HEK293T (cell line): Measurements from ENCODE around the gene RGCC.
"Not testable (repeated sequence)": the region's sequence is repeated elsewhere in the genome, so short reads cannot be mapped to it uniquely, and the experiment has no call there.

Experiments
- CTCF ChIA-PET: fragments of 350-600 bp; formaldehyde crosslinking; extraction: SDS; loops from one replicate; lab custom pipeline; 2021; ENCODE audit warnings: antibody characterized with exemption, inconsistent platforms; lab: Yijun Ruan, JAX
- POLR2A ChIA-PET: fragments of 350-600 bp; formaldehyde crosslinking; extraction: SDS; loops from one replicate; lab custom pipeline; 2020; ENCODE audit warnings: antibody characterized with exemption, inconsistent platforms; lab: Yijun Ruan, JAX
- DNase-seq: peaks from one replicate; pipeline ENCODE4 v3.0.0; 2012; ENCODE audit warnings: mixed read lengths; ENCODE audit errors: extremely low spot score
- ARNT ChIP-seq: fragments of 450-650 bp; IDR thresholded peaks from 2 replicates; pipeline ENCODE4 v1.6.1; 2017; ENCODE audit warnings: mild to moderate bottlenecking
- BHLHE40 ChIP-seq: fragments of 450-650 bp; IDR thresholded peaks from 2 replicates; pipeline ENCODE4 v1.6.1; 2016; ENCODE audit warnings: mild to moderate bottlenecking, moderate library complexity, borderline replicate concordance
- CTBP1 ChIP-seq: fragments of 450-650 bp; IDR thresholded peaks from 2 replicates; pipeline ENCODE4 v1.6.1; 2016; ENCODE audit warnings: borderline replicate concordance
- ELF4 ChIP-seq: fragments of 450-650 bp; IDR thresholded peaks from 2 replicates; pipeline ENCODE4 v1.6.1; 2017; ENCODE audit warnings: antibody characterized with exemption
- FOXA1 ChIP-seq: fragments of 450-650 bp; IDR thresholded peaks from 2 replicates; pipeline ENCODE4 v1.6.1; 2016; ENCODE audit warnings: mild to moderate bottlenecking
- FOXK2 ChIP-seq: fragments of 450-650 bp; IDR thresholded peaks from 2 replicates; pipeline ENCODE4 v1.6.1; 2016; ENCODE audit warnings: mild to moderate bottlenecking
- FOXM1 ChIP-seq: fragments of 450-650 bp; IDR thresholded peaks from 2 replicates; pipeline ENCODE4 v1.6.1; 2017; ENCODE audit warnings: mild to moderate bottlenecking, borderline replicate concordance
- HDGF ChIP-seq: fragments of 450-650 bp; IDR thresholded peaks from 2 replicates; pipeline ENCODE4 v1.6.1; 2017; ENCODE audit warnings: antibody characterized with exemption, borderline replicate concordance
- L3MBTL2 ChIP-seq: fragments of 450-650 bp; conservative IDR thresholded peaks from 2 replicates; pipeline ENCODE4 v1.6.1; 2016; ENCODE audit warnings: mild to moderate bottlenecking
- LEF1 ChIP-seq: fragments of 450-650 bp; IDR thresholded peaks from 2 replicates; pipeline ENCODE4 v1.6.1; 2017; ENCODE audit warnings: mild to moderate bottlenecking, borderline replicate concordance
- NFRKB ChIP-seq: fragments of 450-650 bp; IDR thresholded peaks from 2 replicates; pipeline ENCODE4 v1.6.1; 2016; ENCODE audit warnings: mild to moderate bottlenecking, moderate library complexity
- SP1 ChIP-seq: fragments of 450-650 bp; IDR thresholded peaks from 2 replicates; pipeline ENCODE4 v1.6.1; 2017
- SUZ12 ChIP-seq: fragments of 450-650 bp; IDR thresholded peaks from 2 replicates; pipeline ENCODE4 v1.6.1; 2016; ENCODE audit warnings: mild to moderate bottlenecking
- TARDBP ChIP-seq: fragments of 450-650 bp; IDR thresholded peaks from 2 replicates; pipeline ENCODE4 v1.6.1; 2016
- ZNF384 ChIP-seq: fragments of 450-650 bp; IDR thresholded peaks from 2 replicates; pipeline ENCODE4 v1.6.1; 2016
- TF ChIP-seq, protein P1 (sequence below): fragments of 450-650 bp; IDR thresholded peaks from 2 replicates; pipeline ENCODE4 v1.6.1; 2016

Gene RGCC

DNA sequence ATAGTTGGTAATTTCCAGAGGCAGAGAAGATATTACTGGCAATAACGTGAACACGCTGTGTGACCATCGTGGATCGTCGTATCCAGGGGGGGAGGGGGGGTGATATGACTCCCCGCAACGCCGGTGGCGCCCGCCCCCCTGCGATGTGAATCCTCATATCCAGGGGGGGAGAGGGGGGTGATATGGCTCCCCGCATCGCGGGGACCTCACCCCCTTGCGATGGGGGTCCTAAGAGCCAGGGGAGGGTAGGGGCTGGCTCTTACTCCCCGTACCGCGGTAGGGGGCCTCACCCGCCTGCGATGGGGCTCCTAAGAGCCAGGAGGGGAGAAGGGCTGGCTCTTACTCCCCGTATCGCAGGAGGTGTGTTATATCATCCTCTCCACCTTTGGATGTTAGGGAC lies 31.3 kb upstream of the RGCC start:
- TF ChIP-seq FOXM1 (no peak), SP1 (no peak)
- CTCF ChIA-PET, result no interaction called here
- POLR2A ChIA-PET, result no interaction called here
- DNase-seq, result no peak

DNA sequence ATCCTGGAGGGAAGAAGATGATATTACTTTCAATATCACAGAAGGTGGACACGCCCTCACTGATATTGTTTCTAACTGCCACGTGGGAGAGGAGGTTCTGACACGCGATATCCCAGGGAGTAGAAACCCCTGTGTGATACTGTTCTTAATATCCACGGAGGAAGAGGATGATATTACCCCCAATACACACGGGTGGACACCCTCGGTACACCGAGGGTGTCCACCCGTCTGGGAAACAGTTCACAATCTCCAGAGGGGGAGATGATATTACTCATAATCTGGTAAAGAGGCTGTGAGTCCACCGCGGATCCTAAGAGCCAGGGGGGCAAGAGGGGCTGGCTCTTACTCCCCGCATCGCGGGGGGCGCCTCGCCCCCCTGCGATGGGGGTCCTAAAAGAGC lies 29.7 kb upstream of the RGCC start:
- CTCF ChIA-PET, result no interaction called here
- TF ChIP-seq ARNT (no peak), TARDBP (no peak), L3MBTL2 (no peak), FOXA1 (no peak), SP1 (no peak), ELF4 (no peak), SUZ12 (no peak), FOXM1 (no peak), CTBP1 (no peak), BHLHE40 (no peak), HDGF (no peak), LEF1 (no peak), NFRKB (no peak)
- TF ChIP-seq, protein P1, sequence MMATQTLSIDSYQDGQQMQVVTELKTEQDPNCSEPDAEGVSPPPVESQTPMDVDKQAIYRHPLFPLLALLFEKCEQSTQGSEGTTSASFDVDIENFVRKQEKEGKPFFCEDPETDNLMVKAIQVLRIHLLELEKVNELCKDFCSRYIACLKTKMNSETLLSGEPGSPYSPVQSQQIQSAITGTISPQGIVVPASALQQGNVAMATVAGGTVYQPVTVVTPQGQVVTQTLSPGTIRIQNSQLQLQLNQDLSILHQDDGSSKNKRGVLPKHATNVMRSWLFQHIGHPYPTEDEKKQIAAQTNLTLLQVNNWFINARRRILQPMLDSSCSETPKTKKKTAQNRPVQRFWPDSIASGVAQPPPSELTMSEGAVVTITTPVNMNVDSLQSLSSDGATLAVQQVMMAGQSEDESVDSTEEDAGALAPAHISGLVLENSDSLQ, result no peak
- no peak for DNase-seq
- POLR2A ChIA-PET, result no interaction called here

GRCh38 chr13:41428155-41428554 lies 29.2 kb upstream of the RGCC start:
- TF ChIP-seq, protein P1, result no peak
- TF ChIP-seq NFRKB (no peak), LEF1 (no peak), SP1 (no peak), TARDBP (no peak), FOXK2 (no peak), SUZ12 (no peak), ELF4 (no peak), FOXA1 (no peak), BHLHE40 (no peak), CTBP1 (no peak), ZNF384 (no peak), FOXM1 (no peak)
- ChIA-PET POLR2A (no interaction called here), CTCF (no interaction called here)
- no peak for DNase-seq

DNA sequence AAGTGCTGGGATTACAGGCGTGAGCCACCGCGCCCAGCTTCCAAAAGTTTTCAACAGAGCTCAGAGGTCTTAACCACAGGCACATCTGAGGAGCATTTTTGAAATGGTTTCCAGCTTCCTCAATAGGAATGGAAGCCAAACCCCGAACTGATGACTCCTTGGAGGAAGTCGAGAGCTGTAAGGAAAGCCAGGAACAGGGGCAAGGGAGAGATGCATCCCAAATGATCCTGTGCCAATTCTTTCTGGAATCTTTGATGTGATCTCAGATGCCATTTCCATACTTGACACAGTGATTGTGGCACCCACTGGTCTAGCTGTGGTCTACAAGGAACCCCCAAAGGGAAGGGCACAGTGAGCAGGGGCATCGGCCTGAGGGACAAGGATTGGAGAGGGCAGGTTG lies 23.3 kb upstream of the RGCC start:
- CTCF ChIA-PET, POLR2A ChIA-PET, DNase-seq: not testable (repeated sequence)

GRCh38 chr13:41434831-41435520 lies 22.4 kb upstream of the RGCC start:
- CTCF ChIA-PET, result interaction anchor here (0.6 kb wide), 1 partner anchor 17 kb away, joined by 3 read pairs; no protein-coding TSS in a partner anchor

DNA sequence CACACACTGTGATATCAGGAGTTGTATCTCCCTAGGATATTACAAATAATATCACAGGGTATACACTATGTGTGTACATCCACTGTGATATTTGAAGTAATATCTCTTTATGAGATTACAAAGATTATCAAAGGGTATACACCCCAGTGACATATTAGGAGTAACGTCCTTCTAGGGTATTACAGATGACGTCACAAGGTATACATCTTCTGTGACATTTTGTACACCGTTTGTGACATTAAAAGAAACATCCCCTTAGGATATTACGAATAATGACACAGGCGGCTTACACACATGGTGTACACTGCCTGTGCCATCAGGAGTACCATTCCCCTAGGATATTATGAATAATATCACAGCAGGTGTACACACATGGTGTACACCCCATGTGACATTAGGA lies 13.4 kb upstream of the RGCC start:
- ChIA-PET CTCF (no interaction called here), POLR2A (no interaction called here)
- no peak for DNase-seq
- no peak for TF ChIP-seq SP1
- no peak for TF ChIP-seq FOXK2
- TF ChIP-seq FOXM1, result no peak
- no peak for TF ChIP-seq ZNF384
- no peak for TF ChIP-seq TARDBP
- TF ChIP-seq LEF1, result no peak
- no peak for TF ChIP-seq SUZ12
- no peak for TF ChIP-seq CTBP1
- TF ChIP-seq, protein P1, result no peak
- no peak for TF ChIP-seq BHLHE40
- no peak for TF ChIP-seq L3MBTL2
- no peak for TF ChIP-seq FOXA1

More at GRCh38 chr13:41434831-41435520, 22.4 kb upstream of the RGCC start:
- TF ChIP-seq HDGF, result no peak
- no peak for DNase-seq
- POLR2A ChIA-PET, result no interaction called here

DNA sequence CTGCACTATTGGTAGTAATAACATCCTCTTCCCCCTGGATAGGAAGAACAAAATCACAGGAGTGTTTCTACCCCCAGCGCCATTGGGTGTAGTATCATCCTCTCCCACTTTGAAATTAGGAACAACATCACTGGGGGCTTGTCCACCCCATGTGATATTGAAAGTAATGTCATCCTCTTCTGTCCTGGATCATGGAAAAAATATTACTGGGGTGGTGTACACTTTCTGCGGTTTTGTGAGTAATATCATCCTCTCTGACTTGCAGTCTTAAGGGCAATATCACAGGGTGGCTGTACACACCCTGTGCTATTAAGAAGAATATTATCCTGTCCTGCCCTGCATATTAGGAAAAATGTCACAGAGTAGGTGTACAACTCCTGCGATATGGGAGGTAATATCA lies 4.9 kb upstream of the RGCC start:
- CTCF ChIA-PET, result no interaction called here
- POLR2A ChIA-PET, result no interaction called here
- DNase-seq, result no peak
- TF ChIP-seq CTBP1 (no peak), TARDBP (no peak), SP1 (no peak), FOXM1 (no peak), ELF4 (no peak), SUZ12 (no peak), FOXA1 (no peak), ZNF384 (no peak), HDGF (no peak)
